HG03520 (cell line): ENCODE results near the gene EIF2S3.

ENCODE experiments used
- ATAC-seq: cut with Tn5 transposase; IDR thresholded peaks from one replicate; pipeline ENCODE4 v1.9.1; 2021; ENCODE audit warnings: mild to moderate bottlenecking, moderate library complexity; ENCODE audit not compliant: unreplicated experiment

The EIF2S3 gene

GRCh38 chrX:24125028-24125612 is 70.4 kb downstream of the EIF2S3 start:
- no peak for ATAC-seq
